ENCODE data around the gene MGAT3.

DNA sequence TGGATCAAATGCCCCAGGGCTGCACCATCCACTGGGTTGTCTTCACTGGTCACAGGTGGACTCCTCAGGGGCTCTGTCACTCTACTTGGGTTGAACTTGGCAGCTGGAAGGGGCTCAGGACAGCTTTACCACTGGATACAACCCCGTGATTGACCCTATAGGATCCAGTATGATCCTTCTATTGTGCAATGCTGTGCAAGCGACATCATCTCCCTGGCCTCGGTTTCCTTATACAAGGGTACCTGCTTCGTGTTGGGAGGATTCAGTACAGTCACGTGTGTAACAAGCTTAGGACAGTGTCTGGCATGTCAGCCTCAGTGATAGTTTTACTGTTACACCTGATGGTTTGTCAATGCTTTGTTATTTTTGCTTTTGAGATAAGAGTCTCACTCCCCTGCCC lies 24.8 kb downstream of the MGAT3 start:
- TF ChIP-seq POLR2A (IDR thresholded peaks at IDR 0.05) = no peak
- TF ChIP-seq, protein P1, sequence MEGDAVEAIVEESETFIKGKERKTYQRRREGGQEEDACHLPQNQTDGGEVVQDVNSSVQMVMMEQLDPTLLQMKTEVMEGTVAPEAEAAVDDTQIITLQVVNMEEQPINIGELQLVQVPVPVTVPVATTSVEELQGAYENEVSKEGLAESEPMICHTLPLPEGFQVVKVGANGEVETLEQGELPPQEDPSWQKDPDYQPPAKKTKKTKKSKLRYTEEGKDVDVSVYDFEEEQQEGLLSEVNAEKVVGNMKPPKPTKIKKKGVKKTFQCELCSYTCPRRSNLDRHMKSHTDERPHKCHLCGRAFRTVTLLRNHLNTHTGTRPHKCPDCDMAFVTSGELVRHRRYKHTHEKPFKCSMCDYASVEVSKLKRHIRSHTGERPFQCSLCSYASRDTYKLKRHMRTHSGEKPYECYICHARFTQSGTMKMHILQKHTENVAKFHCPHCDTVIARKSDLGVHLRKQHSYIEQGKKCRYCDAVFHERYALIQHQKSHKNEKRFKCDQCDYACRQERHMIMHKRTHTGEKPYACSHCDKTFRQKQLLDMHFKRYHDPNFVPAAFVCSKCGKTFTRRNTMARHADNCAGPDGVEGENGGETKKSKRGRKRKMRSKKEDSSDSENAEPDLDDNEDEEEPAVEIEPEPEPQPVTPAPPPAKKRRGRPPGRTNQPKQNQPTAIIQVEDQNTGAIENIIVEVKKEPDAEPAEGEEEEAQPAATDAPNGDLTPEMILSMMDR (IDR thresholded peaks at IDR 0.05) = no peak
